ENCODE results near the gene MAML2. TPM values are rescaled to one million over a fixed set of nuclear protein-coding genes. Genes with fewer than 3 reads are reported as not detected.

The MAML2 gene
- total and polyA plus RNA-seq, 2 of the 13 experiments (the other 11 are each of a cell fraction or from before 2014, with no cell fraction given), result 2.3 to 25.9 TPM

- H3K27ac ChIP-seq (ENCODE audit: extremely low read length, insufficient read depth, low read length), result no peak overlapping the region
- no peak overlapping the region for H2AFZ ChIP-seq (ENCODE audit: low read length)
- 74% methylated on average over 7 of the region's 7 CpGs for WGBS (ENCODE audit: low lambda C conversion rate)
- in situ Hi-C loops (cut with HindIII; ENCODE audit: extremely low pct_ligation_motif_present, low pct_unique_long_range_greater_than_20kb), result no loop called here
- CTCF ChIA-PET (ENCODE audit: low intra/inter-chr PET ratio, low total read pairs), result no interaction called here
- H3K4me2 ChIP-seq (ENCODE audit: low read depth, low read length), result no peak overlapping the region
- H3K9me3 ChIP-seq (ENCODE audit: low read length), result no peaks in the 10 kb centered on the region
- DNase-seq (ENCODE audit: low spot score), result peak; percentile 52
- peaks cover 31% of the 10 kb centered on the region for H3K4me1 ChIP-seq (ENCODE audit: insufficient read depth, low read length)
- no peaks in the 10 kb centered on the region for H3K27me3 ChIP-seq (ENCODE audit: control insufficient read depth in 1 of 2, insufficient read depth in 2 of 2, low read length in 2 of 2)
- no peak for TF ChIP-seq ELK4 (CRISPR knock-in tag; IDR thresholded peaks at IDR 0.05; ENCODE audit: borderline replicate concordance)
- peak in 1 of 2 experiments; percentile 23; a peak in 1 of 4 replicates for TF ChIP-seq EP300 (IDR thresholded peaks at IDR 0.05; ENCODE audit: low read depth in 2 of 2, low read length in 2 of 2)
- no peak for TF ChIP-seq EP300 (CRISPR knock-in tag; IDR thresholded peaks at IDR 0.05; ENCODE audit: borderline replicate concordance)
- TF ChIP-seq ETV5 (CRISPR knock-in tag; IDR thresholded peaks at IDR 0.05; ENCODE audit: borderline replicate concordance), result peak; percentile 23; the same call in 1 of the 2 replicates
- peak; percentile 32; the same call in 1 of the 2 replicates for TF ChIP-seq ARID5B (CRISPR knock-in tag; IDR thresholded peaks at IDR 0.05)
- TF ChIP-seq HMG20B (CRISPR knock-in tag; conservative IDR thresholded peaks at IDR 0.05), result no peak
- TF ChIP-seq MED1 (CRISPR knock-in tag; IDR thresholded peaks at IDR 0.05), result 0 out of 2 replicates have a peak, but pooled peaks have one; percentile 9
- peak; percentile 60 for TF ChIP-seq BCL6 (CRISPR knock-in tag; IDR thresholded peaks at IDR 0.05)
- H3K36me3 ChIP-seq (replicated peaks in 1 of 2; ENCODE audit: control insufficient read depth in 1 of 2, insufficient read depth in 2 of 2, low read length in 2 of 2), result peaks cover 0 to 7% of the 10 kb centered on the region in 2 experiments; a peak in 2 of 5 replicates
- POLR2A ChIA-PET, result no interaction called here
- no peak for FAIRE-seq
- no peak for ATAC-seq
- no TSS peak for BruUV-seq (replicated peaks)
- no peak overlapping the region for H3K9ac ChIP-seq (ENCODE audit: insufficient read depth, low read depth, low read length)
- H3K4me3 ChIP-seq (replicated peaks in 1 of 3; ENCODE audit: insufficient read depth in 1 of 3, low read depth in 2 of 3, low read length in 3 of 3), result no peak overlapping the region
- intact Hi-C loops (cut with micrococcal nuclease; ENCODE audit: unreplicated experiment), result no loop called here
- H3K79me2 ChIP-seq (ENCODE audit: insufficient read depth, low read length), result peaks cover 23% of the 10 kb centered on the region
- no peaks in the 10 kb centered on the region for H4K20me1 ChIP-seq (ENCODE audit: insufficient read depth, low read length)
Observed at GRCh38 chr11:96254087-96254486, 88.9 kb downstream of the MAML2 start.
